ENCODE measurements around the gene XYLT1.

XYLT1 gene

DNA sequence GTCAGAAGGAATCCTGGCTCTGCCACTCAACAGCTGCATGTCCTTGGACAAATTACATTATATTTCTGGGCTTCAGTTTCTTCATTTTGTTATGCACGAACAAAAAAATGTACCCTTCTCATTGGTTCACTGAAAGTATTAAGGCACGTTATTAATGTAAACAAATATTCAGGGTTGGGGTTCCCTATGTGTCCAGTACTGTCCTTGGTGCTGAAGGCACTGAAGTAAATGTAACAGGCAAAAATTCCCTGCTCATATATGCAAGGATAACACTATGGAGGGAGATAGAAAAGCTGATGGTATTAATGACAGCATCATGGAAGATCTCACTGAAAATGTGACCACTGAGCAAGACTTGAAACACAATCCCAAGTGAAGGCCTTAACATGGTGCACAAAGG is 386.6 kb downstream of the XYLT1 start:
- no peak for DNase-seq (ENCODE audit: low read depth)

DNA sequence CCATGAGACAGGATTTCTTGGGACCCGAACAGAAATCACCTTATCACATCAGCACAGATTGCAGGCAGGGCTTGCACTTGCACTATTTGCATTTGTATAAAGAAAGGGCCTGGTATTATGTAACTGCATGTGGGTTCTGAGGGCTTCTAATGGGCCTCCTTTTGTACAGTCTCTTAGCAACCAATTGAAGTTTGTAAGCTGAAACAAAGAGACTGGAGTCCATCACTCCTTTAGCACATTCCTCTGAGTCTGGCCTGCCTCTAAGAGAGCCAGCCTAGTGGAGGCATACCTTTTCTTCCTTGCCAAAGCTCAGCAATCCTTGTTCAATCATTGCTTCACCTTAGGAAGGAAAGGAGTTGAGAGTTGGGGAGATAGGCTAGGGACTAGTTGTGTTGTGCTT is 387.1 kb downstream of the XYLT1 start:
- DNase-seq (ENCODE audit: low read depth): no peak

DNA sequence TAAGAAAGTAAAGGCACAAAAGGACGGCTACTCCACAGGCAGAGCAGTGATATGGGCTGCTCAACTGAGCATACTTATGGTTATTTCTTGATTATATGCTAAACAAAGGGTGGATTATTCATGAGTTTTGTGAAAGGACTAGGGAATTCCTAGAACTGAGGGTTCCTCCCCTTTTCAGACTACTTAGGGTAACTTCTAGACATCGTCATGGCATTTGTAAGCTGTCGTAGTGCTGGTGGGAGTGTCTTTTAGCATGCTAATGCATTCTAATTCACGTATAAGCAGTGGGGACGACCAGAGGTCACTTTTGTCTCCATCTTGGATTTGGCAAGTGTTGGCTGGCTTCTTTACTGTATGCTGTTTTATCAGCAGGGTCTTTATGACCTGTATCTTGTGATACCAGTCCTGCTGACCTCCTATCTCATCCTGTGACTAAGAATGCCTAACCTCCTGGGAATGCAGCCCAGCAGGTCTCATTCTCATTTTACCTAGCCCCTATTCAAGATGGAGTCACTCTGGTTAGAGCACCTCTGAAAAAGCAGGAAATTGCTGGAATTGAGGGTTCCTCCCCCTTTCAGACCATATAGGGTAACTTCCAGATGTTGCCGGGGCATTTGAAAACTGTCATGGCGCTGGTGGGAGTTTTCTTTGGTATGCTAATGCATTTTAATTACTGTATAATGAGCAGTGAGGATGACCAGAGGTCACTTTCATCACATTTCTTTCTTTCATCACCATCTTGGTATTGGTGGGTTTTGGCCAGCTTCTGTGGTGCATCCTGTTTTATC is 388.5 kb downstream of the XYLT1 start:
- no peak for DNase-seq (ENCODE audit: low read depth)

DNA sequence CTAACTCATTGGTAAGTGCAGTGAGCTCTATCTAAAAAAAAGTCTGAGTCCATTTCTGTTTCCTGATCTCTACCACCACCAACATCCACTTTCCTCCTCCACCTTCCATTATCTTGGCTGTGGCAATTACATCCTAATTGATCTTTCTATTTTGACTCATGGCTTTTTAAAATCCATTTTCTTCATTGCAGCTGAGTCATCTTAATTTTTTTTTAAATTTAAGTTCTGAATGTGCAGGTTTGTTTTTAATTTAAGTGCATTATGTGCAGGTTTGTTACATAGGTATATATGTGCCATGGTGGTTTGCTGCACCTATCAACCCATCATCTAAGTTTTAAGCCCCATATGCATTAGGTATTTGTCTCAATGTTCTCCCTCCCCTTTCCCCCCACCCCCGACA is 390.7 kb downstream of the XYLT1 start:
- DNase-seq (ENCODE audit: low read depth): no peak

DNA sequence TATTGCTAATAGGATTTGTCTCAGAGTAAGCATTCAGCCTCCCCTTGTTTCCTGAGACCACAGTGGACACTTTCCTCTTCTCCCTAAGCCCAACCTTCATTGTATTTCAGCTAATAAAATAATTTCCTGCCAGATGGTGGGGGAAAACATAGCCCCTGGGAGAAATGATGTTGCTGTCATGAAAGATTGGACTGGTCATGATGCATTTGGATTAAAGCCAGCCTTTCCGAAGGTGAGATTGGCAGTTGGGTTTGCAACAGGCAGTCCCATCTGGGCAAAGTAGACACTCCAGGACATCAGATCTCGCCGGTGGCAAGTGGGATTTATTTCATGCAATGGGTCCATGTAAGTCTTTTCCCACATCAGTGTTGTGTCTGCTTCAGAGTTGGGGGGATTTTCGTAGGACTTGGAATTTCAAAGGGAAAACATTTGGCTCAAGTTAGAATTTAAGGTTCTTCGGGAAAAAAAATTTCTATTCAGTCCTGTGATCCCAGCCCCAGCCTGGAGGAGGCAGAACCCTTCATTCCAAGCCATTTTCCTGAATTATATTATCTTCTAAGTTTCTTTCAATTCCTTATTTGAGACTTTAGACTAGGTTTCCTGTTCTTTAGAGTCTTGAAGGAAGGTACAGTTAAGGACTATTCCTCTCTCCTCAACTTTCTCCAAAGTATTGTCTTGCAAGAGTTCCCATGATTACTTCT is 391.7 kb downstream of the XYLT1 start:
- no peak for DNase-seq (ENCODE audit: low read depth)

DNA sequence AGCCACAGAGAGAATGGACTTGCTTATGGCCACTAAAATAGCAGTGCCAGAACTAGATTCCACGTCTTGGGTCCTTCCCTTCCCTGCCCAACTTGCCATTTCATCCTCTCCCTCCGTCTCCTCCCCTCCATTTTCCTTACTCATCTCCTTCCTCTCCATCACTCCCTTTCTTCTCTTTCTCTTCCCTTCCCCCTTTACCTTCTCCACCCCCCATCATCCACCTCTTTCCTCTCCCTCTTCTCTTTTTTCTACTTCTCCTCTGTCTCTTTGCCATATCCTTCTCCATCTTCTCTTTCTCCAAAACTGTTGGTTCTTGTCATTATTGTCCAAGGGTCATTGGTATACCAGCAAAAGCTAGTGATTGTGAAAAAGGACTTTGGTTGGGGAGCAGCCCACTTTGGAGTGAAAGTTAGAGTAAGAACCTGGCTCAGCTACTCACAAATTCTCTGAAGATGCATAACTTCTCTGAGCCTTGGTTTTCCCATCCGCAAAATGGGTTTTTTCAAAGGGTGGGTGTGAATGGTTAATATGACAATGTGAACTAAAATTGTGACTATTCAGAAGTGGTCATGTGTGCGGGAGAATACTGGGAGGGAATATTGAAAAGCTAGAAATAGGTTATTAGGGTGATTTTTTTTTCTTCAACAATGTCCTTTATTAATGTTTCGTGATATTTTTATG is 393.8 kb downstream of the XYLT1 start:
- DNase-seq (ENCODE audit: low read depth): no peak

DNA sequence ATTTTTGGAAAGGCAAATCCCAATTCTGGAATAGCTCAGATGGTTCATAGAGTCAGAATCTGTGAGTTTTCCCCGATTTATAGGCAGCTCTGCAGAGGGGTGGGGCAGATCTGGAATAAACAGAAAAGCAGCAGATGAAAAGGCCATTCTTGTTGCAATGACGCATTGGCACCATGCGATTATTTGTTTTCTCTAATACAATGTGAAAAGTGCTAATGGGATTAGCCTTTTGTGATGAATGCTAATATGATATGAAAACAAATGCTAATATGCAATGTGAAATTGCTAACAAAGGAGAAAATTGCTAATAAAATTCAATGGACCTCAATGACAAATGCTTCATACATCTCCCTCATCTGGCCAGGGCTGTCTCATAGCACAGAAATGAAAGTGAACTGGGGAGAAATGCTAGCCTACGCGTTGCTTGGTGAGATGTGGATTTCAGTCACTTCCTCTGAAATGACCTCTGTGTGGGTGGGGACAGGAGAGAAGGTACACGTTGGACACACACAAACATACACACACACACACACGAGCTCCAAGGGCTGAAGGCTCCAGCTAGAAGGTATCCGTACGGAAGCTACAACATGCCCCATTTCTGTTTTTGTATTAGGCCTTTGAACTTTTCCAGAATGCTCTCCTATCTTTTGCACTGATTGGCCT is 394.5 kb downstream of the XYLT1 start:
- no peak for DNase-seq (ENCODE audit: low read depth)

DNA sequence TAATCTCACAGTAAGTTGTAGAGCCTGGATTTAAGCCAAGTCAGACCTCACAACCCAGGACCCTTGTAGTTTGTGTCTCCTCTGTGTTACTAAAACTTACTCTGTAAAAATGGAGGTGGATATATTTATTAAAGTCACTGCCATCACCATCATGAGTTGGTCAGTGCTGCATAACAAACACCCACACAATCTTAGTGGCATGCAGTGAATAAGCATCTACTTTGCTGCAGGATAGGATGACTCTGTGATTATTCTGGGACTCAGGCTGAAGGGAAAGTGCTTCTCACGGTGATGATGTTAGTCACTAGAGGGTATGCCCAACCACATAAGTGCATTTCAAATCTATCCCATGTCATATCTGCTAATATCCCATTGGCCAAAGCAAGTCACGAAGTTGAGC is 398.7 kb downstream of the XYLT1 start:
- peak; percentile 6 for DNase-seq (ENCODE audit: low read depth)

DNA sequence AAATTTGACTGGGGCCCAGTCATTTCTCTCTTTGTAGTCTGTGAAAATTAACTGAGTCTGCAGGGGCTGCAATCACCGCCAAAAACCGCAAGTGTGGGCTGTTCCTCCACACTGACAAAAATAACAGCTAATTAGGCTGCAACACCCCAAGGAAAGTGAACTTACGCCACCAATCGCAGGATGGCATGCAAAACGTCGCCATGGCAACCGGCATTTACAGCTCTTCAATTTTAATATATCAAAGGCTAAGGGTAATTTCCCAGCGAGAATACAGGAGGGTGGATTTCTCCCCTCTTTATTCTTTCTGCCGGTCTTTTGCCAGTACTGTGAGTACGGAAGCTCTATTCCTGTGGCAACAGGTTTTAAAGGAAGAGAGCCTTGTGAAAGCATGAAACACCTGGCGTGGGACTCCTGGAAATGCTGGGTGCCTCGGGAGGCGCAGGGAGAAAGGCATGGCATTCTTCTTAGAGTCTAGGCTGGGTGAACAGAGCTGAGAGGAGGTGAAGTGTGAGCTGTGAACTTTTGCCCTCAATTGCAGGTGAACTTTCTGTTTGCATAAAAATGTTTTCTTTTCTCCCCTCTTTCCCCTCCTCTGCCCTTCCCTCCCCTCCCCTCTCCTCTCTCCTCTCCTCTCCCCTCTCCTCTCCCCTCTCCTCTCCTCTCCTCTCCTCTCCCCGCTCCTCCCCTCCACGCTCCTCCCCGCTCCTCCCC is 399.7 kb downstream of the XYLT1 start:
- DNase-seq (ENCODE audit: low read depth): no peak

DNA sequence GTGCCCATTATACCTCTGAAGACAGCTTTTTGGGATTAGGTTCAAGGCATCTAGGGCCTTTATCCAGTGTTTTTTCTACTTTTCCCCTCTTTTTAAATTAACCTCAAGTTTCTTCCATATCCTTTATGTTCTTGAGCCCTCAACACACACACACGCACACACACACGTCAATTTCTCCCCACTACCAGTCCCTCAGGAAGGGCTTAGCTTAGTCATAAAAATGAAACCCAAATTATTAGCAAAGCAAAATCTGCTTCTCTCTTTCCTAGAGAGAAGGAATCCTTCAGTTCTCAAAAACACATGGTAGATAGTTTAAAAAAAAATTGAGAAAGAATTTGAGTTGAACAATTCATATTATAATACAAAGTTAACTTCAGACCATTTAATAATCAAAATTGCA is 401.1 kb downstream of the XYLT1 start:
- DNase-seq (ENCODE audit: low read depth): no peak

DNA sequence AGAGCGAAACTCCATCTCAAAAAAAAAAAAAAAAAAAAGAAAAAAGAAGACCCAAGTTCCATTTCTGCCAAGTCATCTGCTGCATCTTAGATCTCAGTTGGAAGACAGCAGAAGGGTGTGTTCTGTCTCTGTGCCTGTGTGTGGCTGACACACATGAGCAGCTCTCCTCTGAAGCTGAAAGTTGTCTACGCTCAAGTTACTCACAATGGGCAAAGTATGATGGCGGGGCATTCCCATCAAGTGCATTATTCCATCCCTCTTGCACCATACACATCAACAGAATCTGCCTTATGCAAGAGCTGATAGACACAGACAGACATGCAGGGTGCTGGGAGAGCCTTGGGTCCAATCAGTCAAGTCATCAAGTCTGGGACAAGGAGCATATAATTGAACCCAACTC is 402.2 kb downstream of the XYLT1 start:
- no peak for DNase-seq (ENCODE audit: low read depth)

DNA sequence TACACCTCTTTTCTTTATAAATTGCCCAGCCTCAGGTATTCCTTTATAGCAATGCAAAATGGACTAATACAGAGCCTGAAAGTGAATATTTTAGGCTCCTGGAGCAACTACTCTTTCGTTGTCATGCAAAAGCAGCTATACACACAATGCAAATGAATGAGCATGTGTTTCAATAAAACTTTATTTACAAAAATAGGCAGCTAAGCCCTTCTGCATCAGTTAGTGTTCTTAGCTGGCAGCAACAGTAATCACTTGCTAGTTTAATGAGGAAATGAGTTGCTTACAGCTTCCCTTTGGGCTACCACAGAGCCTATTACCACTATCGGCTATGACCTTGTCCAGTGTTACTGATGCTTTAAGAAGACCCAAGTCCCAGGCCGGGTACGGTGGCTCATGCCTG is 402.9 kb downstream of the XYLT1 start:
- DNase-seq (ENCODE audit: low read depth): no peak

DNA sequence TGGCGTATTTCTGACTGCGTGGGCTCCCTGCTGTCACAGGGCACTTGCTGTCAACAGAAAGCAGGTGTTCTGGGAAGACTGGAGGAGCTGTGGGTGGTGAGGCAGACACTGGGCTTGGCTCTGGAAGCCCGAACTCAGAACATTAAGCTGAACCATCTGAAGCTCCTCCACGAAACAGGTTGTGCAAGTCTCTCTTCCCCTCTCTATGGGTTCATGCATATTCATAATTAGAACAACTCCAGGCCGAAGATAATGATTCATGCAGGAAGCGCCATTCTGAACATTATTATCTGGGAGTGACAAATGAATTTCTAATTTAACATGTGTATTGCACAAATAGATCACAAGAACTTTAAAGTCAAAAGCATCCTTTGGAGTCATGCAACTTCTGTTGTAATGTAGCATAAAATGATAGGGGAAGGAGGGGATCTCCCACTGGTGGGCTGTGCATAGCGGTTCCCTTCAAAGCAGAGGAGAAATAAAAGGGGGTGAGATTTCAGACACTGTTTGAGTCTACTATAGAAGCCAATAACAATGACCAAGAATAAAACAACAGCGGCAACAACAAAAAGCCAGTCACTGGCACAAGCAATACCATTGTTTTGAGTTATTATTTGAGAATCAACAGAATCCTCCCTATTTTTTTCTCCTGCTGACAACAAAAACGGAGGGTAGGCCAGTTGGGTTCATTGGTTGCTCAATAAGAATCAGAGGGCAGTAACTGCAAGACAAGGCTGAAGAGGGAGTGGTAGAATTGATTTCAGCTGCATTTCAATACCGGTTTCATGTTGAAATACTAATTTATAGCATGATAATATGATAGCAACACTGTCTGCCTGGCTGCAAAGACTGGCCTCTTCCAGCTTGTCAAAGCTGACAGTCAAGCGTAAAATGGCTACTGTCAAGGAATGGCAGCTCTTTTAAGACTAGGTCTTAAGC is 407.3 kb downstream of the XYLT1 start:
- DNase-seq (ENCODE audit: low read depth): no peak

DNA sequence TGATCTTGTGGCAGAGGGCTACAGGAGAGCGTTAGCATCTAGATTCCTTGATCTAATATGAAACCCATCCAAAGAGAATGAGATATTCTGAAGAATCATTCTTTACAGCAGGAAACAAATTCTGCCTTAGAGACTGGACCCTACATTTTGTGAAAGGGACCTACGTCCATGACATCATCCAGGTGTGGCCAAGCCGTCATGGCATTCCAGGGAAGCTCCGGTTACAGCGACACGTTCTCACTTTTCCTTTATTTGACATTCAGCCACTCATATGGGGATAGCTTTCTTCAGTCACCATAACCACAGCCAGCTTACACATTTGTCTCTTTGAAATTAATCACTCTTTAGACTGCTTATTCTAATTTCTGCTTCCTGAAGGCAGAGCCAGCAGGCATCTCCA is 408.1 kb downstream of the XYLT1 start:
- no peak for DNase-seq (ENCODE audit: low read depth)

DNA sequence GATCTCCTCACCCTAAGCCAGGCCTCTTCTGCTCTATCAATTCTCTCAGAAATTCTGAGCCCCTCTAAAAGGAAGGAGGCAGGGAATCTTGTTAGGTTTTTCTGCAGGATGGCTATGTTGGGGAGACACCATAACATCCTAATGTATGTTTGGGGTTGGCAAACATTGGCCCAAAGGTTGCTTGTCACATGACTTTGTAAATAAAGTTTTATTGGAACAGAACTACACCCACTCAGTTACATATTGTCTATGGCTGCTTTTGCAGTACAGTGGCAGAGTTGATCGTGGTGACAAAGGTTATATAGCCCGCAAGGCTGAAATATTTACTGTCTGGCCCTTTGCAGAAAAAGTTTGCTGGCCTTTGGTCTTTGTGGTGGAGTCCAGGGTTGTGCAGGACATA is 409.4 kb downstream of the XYLT1 start:
- DNase-seq (ENCODE audit: low read depth): no peak

DNA sequence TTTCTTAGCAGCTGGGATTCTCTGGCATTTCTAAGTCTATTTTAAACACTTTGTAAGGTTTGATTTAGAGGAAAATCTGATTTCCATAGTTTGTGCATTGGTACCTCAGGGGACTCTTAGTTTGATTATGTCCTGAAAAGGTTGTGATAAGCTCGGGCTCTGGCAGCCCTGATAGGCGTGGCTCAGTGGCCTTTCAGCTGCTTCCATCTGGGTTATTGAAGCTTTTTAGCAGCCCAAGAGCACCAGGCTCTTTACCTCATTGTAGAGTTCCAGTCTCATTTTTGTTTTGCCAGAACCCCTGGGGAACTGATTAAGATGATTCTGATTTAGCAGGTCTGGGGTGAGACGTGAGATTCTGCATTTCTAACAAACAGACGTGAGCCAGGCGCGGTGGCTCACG is 412.3 kb downstream of the XYLT1 start:
- DNase-seq (ENCODE audit: low read depth): no peak

DNA sequence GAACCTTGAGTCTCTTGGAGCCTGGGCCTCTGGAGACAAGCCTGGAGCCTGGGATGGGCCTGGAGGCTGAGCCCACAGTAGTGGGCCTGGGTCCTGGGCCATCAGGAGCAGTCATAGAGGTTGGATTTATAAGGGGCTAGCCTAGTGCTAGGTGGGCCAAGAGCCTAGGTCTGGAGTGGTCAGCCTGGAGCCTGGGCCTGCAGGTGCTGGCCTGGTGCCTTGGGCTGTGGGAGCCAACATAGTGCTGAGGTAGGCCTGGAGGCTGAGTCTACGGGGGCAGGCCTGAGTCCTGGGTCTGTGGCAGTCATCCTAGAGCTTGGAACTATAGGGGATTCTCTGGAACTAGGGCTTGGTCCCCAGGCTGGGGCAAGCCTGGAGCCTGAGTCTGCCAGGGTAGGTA is 414.1 kb downstream of the XYLT1 start:
- no peak for DNase-seq (ENCODE audit: low read depth)

DNA sequence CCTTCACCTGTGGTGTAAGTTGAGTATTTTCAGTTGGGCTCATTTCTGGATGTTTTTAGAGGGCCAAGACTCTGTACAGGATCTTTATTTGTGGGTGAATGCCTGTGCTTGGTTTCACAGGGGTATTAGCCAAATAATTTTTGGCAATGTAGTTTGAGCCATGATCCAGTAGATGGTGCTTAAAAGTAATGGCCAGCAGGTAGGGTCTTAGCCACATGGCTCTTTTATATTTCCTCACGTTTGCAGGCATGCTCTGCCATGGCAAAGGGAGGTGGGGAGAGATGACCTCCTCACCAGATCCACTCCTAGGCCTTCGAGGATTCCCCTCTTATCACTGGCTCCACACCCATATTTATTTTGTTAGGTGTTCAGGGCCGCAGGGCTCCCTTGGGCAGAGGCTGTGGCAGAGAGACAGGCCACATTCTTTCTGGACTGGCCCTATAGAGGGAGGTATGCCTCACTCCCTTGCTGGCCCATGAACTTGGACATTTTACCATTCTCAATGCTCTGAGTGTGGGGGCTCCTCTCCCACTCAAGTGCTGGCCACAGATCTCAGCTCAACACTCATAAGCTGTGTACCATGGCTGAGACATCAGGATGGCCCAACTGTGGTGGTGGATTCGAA is 417.1 kb downstream of the XYLT1 start:
- DNase-seq (ENCODE audit: low read depth): no peak

Measured in stromal cell of bone marrow (primary cell).